CD4-positive, alpha-beta T cell treated with Interleukin-4 for 1 hour (primary cell): ENCODE measurements around the gene ZNF521.
"Not testable (repeated sequence)": the region's sequence is repeated elsewhere in the genome, so short reads cannot be mapped to it uniquely, and the experiment has no call there.

Experiments
- DNase-seq, 2 donors: peaks; one replicate each; pipeline ENCODE4 v3.0.0-alpha.2; 2020 to 2022

Gene ZNF521

GRCh38 chr18:25062720-25063119 is 289.2 kb downstream of the ZNF521 start:
- no peak for DNase-seq

GRCh38 chr18:25061395-25061794 is 290.6 kb downstream of the ZNF521 start:
- no peak for DNase-seq

- no peak for DNase-seq
Observed at GRCh38 chr18:25058521-25058920, 293.4 kb downstream of the ZNF521 start.

GRCh38 chr18:25057491-25058050 is 294.4 kb downstream of the ZNF521 start:
- no peak for DNase-seq

GRCh38 chr18:25056429-25056828 is 295.5 kb downstream of the ZNF521 start:
- DNase-seq: no peak

- DNase-seq: no peak
Observed at GRCh38 chr18:25055076-25055475, 296.9 kb downstream of the ZNF521 start.

GRCh38 chr18:25053466-25053865 is 298.5 kb downstream of the ZNF521 start:
- no peak for DNase-seq

GRCh38 chr18:25052511-25052921 is 299.4 kb downstream of the ZNF521 start:
- DNase-seq: no peak

- no peak for DNase-seq
Observed at GRCh38 chr18:25050605-25051004, 301.4 kb downstream of the ZNF521 start.

- DNase-seq: no peak
Observed at GRCh38 chr18:25047983-25048382, 304.0 kb downstream of the ZNF521 start.

- no peak for DNase-seq
Observed at GRCh38 chr18:25047421-25047820, 304.5 kb downstream of the ZNF521 start.

- DNase-seq: no peak
Observed at GRCh38 chr18:25044694-25045093, 307.3 kb downstream of the ZNF521 start.

GRCh38 chr18:25043104-25043503 is 308.9 kb downstream of the ZNF521 start:
- DNase-seq: no peak

GRCh38 chr18:25042641-25043051 is 309.3 kb downstream of the ZNF521 start:
- DNase-seq: no peak

GRCh38 chr18:25039781-25040180 is 312.2 kb downstream of the ZNF521 start:
- DNase-seq: no peak

GRCh38 chr18:25038261-25038660 is 313.7 kb downstream of the ZNF521 start:
- DNase-seq: no peak

- no peak for DNase-seq
Observed at GRCh38 chr18:25033747-25034471, 318.1 kb downstream of the ZNF521 start.

GRCh38 chr18:25033175-25033574 is 318.8 kb downstream of the ZNF521 start:
- DNase-seq: not testable (repeated sequence)

GRCh38 chr18:25029802-25030201 is 322.2 kb downstream of the ZNF521 start:
- no peak for DNase-seq

- DNase-seq: no peak
Observed at GRCh38 chr18:25019931-25020330, 332.0 kb downstream of the ZNF521 start.

GRCh38 chr18:25019086-25019860 is 332.7 kb downstream of the ZNF521 start:
- no peak for DNase-seq

GRCh38 chr18:25016666-25017065 is 335.3 kb downstream of the ZNF521 start:
- DNase-seq: no peak

- DNase-seq: no peak
Observed at GRCh38 chr18:25016181-25016580, 335.8 kb downstream of the ZNF521 start.
